ENCODE measurements around the gene CDH13. TPM values are rescaled to one million over a fixed set of nuclear protein-coding genes. Genes with fewer than 3 reads are reported as not detected.

Gene CDH13
- polyA plus RNA-seq, 1 donor from 2014 or later = 3.2 TPM

GRCh38 chr16:83771306-83771942, 1144.7 kb downstream of the CDH13 start:
- no peak overlapping the region for H3K27ac ChIP-seq (ENCODE audit: low read length)

GRCh38 chr16:83772806-83773205, 1146.0 kb downstream of the CDH13 start:
- Histone ChIP-seq H3K4me3 (ENCODE audit: low read length) (no peak overlapping the region), H3K9ac (ENCODE audit: low read length) (no peak overlapping the region), H3K36me3 (ENCODE audit: insufficient read depth, low read length) (no peaks in the 10 kb centered on the region), H4K20me1 (ENCODE audit: insufficient read depth) (no peaks in the 10 kb centered on the region), H3K4me2 (ENCODE audit: low read length) (no peak overlapping the region), H2AFZ (ENCODE audit: low read depth, low read length) (no peak overlapping the region), H3K27me3 (ENCODE audit: insufficient read depth, low read depth, low read length) (no peaks in the 10 kb centered on the region), H3K9me3 (ENCODE audit: low read length) (no peaks in the 10 kb centered on the region), H3K79me2 (replicated peaks; ENCODE audit: insufficient read depth, low read length) (no peaks in the 10 kb centered on the region), H3F3A (ENCODE audit: insufficient read depth, low read length, poor library complexity, severe bottlenecking) (no peaks in the 10 kb centered on the region), H3K27ac (ENCODE audit: low read length) (no peak overlapping the region), H3K9me2 (ENCODE audit: insufficient read depth, low read length) (no peaks in the 10 kb centered on the region)
- TF ChIP-seq SMC3 (conservative IDR thresholded peaks at IDR 0.05; ENCODE audit: poor library complexity) = no peak
- no peak for TF ChIP-seq CTCF (IDR thresholded peaks at IDR 0.05; ENCODE audit: poor library complexity, severe bottlenecking)
- TF ChIP-seq EZH2 (IDR thresholded peaks at IDR 0.05; ENCODE audit: borderline replicate concordance, insufficient read depth, low read length, poor library complexity, severe bottlenecking) = no peak
- no peak for TF ChIP-seq EP300 (conservative IDR thresholded peaks at IDR 0.05; ENCODE audit: poor library complexity, severe bottlenecking)
- TF ChIP-seq RAD21 (conservative IDR thresholded peaks at IDR 0.05) = no peak
- TF ChIP-seq REST (IDR thresholded peaks at IDR 0.05; ENCODE audit: borderline replicate concordance) = no peak
- TF ChIP-seq POLR2AphosphoS5 (IDR thresholded peaks at IDR 0.05) = no peak
- no peak for TF ChIP-seq MXI1 (conservative IDR thresholded peaks at IDR 0.05; ENCODE audit: poor library complexity, severe bottlenecking)
- TF ChIP-seq TAF1 (IDR thresholded peaks at IDR 0.05; ENCODE audit: low read depth) = no peak

More at GRCh38 chr16:83771306-83771942, 1144.7 kb downstream of the CDH13 start:
- peak; percentile 64 for TF ChIP-seq REST (IDR thresholded peaks at IDR 0.05; ENCODE audit: borderline replicate concordance)
- TF ChIP-seq EP300 (conservative IDR thresholded peaks at IDR 0.05; ENCODE audit: poor library complexity, severe bottlenecking) = peak; percentile 71
- TF ChIP-seq SMC3 (conservative IDR thresholded peaks at IDR 0.05; ENCODE audit: poor library complexity) = no peak
- H3K27me3 ChIP-seq (ENCODE audit: insufficient read depth, low read depth, low read length) = no peaks in the 10 kb centered on the region
- no peaks in the 10 kb centered on the region for H3K9me2 ChIP-seq (ENCODE audit: insufficient read depth, low read length)
- no peaks in the 10 kb centered on the region for H3K9me3 ChIP-seq (ENCODE audit: low read length)
- H3K9ac ChIP-seq (ENCODE audit: low read length) = no peak overlapping the region
- H3K4me2 ChIP-seq (ENCODE audit: low read length) = no peak overlapping the region
- H4K20me1 ChIP-seq (ENCODE audit: insufficient read depth) = no peaks in the 10 kb centered on the region
- H3F3A ChIP-seq (ENCODE audit: insufficient read depth, low read length, poor library complexity, severe bottlenecking) = no peaks in the 10 kb centered on the region
- no peak overlapping the region for H2AFZ ChIP-seq (ENCODE audit: low read depth, low read length)
- H3K36me3 ChIP-seq (ENCODE audit: insufficient read depth, low read length) = no peaks in the 10 kb centered on the region
- no peak overlapping the region for H3K4me3 ChIP-seq (ENCODE audit: low read length)
- no peaks in the 10 kb centered on the region for H3K79me2 ChIP-seq (replicated peaks; ENCODE audit: insufficient read depth, low read length)

Data from neural cell (in vitro differentiated cells).